ENCODE data around the gene TRIO. TPM values are rescaled to one million over a fixed set of nuclear protein-coding genes. Genes with fewer than 3 reads are reported as not detected.

Gene TRIO
- total RNA-seq, 1 experiment from 2014 or later = 99.8 TPM

DNA sequence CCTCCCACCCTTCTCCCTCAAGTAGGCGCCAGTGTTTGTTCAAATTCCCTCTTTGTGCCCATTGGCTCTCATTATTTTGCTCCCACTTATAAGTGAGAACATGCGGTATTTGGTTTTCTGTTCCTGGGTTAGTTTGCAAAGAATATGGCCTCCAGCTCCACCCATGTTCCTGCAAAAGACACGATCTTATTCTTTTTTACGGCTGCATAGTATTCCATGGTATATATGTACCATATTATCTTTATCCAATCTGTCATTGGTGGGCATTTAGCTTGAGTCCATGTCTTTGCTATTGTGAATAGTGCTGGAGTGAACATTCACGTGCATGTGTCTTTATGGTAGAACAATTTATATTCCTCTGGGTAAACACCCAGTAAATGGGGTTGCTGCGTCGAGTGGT is 375.5 kb downstream of the TRIO start:
- H3K9me3 ChIP-seq (ENCODE audit: low read depth, low read length, poor library complexity, severe bottlenecking) = no peaks in the 10 kb centered on the region
- CTCF ChIA-PET = no interaction called here
- DNase-seq (ENCODE audit: low spot score) = no peak
- H3K27ac ChIP-seq (ENCODE audit: low read depth, low read length, poor library complexity, severe bottlenecking) = no peak overlapping the region
- no TSS peak for BruUV-seq (replicated peaks)
- H3K36me3 ChIP-seq (ENCODE audit: insufficient read depth, low read length, poor library complexity, severe bottlenecking) = no peaks in the 10 kb centered on the region
- intact Hi-C loops (cut with micrococcal nuclease; ENCODE audit: unreplicated experiment) = no loop called here
- POLR2A ChIA-PET (ENCODE audit: low non-redundant PET) = no interaction called here
- H3K4me1 ChIP-seq (ENCODE audit: insufficient read depth, low read length, poor library complexity, severe bottlenecking) = no peaks in the 10 kb centered on the region
- TF ChIP-seq EZH2 (IDR thresholded peaks at IDR 0.05; ENCODE audit: borderline replicate concordance, low read depth, low read length, poor library complexity, severe bottlenecking) (no peak), CTCF (conservative IDR thresholded peaks at IDR 0.05; ENCODE audit: low read depth, low read length) (no peak)
- H3K4me3 ChIP-seq (ENCODE audit: low read depth, low read length, poor library complexity, severe bottlenecking) = no peak overlapping the region
- no peaks in the 10 kb centered on the region for H3K27me3 ChIP-seq (replicated peaks; ENCODE audit: insufficient read depth, low read depth, low read length, poor library complexity)

- no peak for DNase-seq (ENCODE audit: low spot score)
- ChIA-PET POLR2A (ENCODE audit: low non-redundant PET) (no interaction called here), CTCF (no interaction called here)
- no peaks in the 10 kb centered on the region for H3K36me3 ChIP-seq (ENCODE audit: insufficient read depth, low read length, poor library complexity, severe bottlenecking)
- no peaks in the 10 kb centered on the region for H3K27me3 ChIP-seq (replicated peaks; ENCODE audit: insufficient read depth, low read depth, low read length, poor library complexity)
- BruUV-seq (replicated peaks) = no TSS peak
- no peaks in the 10 kb centered on the region for H3K4me1 ChIP-seq (ENCODE audit: insufficient read depth, low read length, poor library complexity, severe bottlenecking)
- no peaks in the 10 kb centered on the region for H3K9me3 ChIP-seq (ENCODE audit: low read depth, low read length, poor library complexity, severe bottlenecking)
- H3K27ac ChIP-seq (ENCODE audit: low read depth, low read length, poor library complexity, severe bottlenecking) = no peak overlapping the region
- intact Hi-C loops (cut with micrococcal nuclease; ENCODE audit: unreplicated experiment) = no loop called here
- TF ChIP-seq EZH2 (IDR thresholded peaks at IDR 0.05; ENCODE audit: borderline replicate concordance, low read depth, low read length, poor library complexity, severe bottlenecking) = no peak
- no peak for TF ChIP-seq CTCF (conservative IDR thresholded peaks at IDR 0.05; ENCODE audit: low read depth, low read length)
- H3K4me3 ChIP-seq (ENCODE audit: low read depth, low read length, poor library complexity, severe bottlenecking) = no peak overlapping the region
Observed at GRCh38 chr5:14521748-14522147, 378.6 kb downstream of the TRIO start.

GRCh38 chr5:14522721-14523120 is 379.6 kb downstream of the TRIO start:
- ChIA-PET CTCF (no interaction called here), POLR2A (ENCODE audit: low non-redundant PET) (no interaction called here)
- TF ChIP-seq EZH2 (IDR thresholded peaks at IDR 0.05; ENCODE audit: borderline replicate concordance, low read depth, low read length, poor library complexity, severe bottlenecking) (no peak), CTCF (conservative IDR thresholded peaks at IDR 0.05; ENCODE audit: low read depth, low read length) (no peak)
- DNase-seq (ENCODE audit: low spot score) = no peak
- no TSS peak for BruUV-seq (replicated peaks)
- H3K4me3 ChIP-seq (ENCODE audit: low read depth, low read length, poor library complexity, severe bottlenecking) = no peak overlapping the region
- no peaks in the 10 kb centered on the region for H3K36me3 ChIP-seq (ENCODE audit: insufficient read depth, low read length, poor library complexity, severe bottlenecking)
- H3K9me3 ChIP-seq (ENCODE audit: low read depth, low read length, poor library complexity, severe bottlenecking) = no peaks in the 10 kb centered on the region
- intact Hi-C loops (cut with micrococcal nuclease; ENCODE audit: unreplicated experiment) = no loop called here
- no peaks in the 10 kb centered on the region for H3K27me3 ChIP-seq (replicated peaks; ENCODE audit: insufficient read depth, low read depth, low read length, poor library complexity)
- no peak overlapping the region for H3K27ac ChIP-seq (ENCODE audit: low read depth, low read length, poor library complexity, severe bottlenecking)
- H3K4me1 ChIP-seq (ENCODE audit: insufficient read depth, low read length, poor library complexity, severe bottlenecking) = no peaks in the 10 kb centered on the region

Data from A673 (cell line).